ENCODE results near the gene ORMDL1.

DNA sequence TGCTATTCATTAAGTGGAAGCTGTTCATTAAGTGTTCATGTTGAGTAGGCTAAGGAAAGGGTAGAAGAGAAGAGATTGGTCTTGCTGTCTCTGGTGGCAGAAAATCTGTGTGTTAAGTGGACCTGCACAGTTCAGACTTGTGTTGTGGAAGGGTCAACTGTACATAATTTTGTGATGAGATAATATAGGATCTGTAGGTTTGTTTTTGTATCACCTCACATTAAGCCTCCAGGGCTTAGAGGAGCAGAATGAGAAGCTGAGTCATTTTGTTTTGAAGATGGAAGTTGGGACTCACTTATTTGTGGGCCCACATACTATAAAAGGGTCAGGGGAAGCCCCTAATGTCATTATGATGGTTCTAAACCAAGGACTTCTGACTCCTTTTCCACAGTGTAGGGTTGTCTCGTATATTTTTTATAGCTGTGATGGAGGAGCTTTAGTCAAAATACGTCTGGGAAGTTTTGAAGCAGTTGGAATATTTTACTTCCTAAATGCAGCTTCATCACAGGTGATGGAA, 18.3 kb upstream of the ORMDL1 start:
- TF ChIP-seq, protein P1, sequence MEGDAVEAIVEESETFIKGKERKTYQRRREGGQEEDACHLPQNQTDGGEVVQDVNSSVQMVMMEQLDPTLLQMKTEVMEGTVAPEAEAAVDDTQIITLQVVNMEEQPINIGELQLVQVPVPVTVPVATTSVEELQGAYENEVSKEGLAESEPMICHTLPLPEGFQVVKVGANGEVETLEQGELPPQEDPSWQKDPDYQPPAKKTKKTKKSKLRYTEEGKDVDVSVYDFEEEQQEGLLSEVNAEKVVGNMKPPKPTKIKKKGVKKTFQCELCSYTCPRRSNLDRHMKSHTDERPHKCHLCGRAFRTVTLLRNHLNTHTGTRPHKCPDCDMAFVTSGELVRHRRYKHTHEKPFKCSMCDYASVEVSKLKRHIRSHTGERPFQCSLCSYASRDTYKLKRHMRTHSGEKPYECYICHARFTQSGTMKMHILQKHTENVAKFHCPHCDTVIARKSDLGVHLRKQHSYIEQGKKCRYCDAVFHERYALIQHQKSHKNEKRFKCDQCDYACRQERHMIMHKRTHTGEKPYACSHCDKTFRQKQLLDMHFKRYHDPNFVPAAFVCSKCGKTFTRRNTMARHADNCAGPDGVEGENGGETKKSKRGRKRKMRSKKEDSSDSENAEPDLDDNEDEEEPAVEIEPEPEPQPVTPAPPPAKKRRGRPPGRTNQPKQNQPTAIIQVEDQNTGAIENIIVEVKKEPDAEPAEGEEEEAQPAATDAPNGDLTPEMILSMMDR (IDR thresholded peaks at IDR 0.05; ENCODE audit: insufficient read depth, low read length, poor library complexity, severe bottlenecking) = no peak
- TF ChIP-seq EZH2phosphoT487 (conservative IDR thresholded peaks at IDR 0.05; ENCODE audit: low read length) = no peak

Measured in SU-DHL-6 (cell line).